ENCODE measurements around the gene SKA2. TPM values are rescaled to one million over a fixed set of nuclear protein-coding genes. Genes with fewer than 3 reads are reported as not detected.

SKA2 gene
- total and polyA plus RNA-seq, 2 of the 8 experiments (the other 6 are each of a cell fraction or from before 2014, with no cell fraction given) = 15.6 to 95.8 TPM

- TF ChIP-seq SIN3A (conservative IDR thresholded peaks at IDR 0.05 in 1 of 2, IDR thresholded peaks at IDR 0.05 in 1 of 2; ENCODE audit: low read depth in 1 of 2, low read length in 2 of 2) = peak; percentile 3 to 90; a peak in 3 of 4 replicates
- TF ChIP-seq BCL11A (IDR thresholded peaks at IDR 0.05; ENCODE audit: low read depth in 2 of 2, low read length in 2 of 2) = no peak
- TF ChIP-seq TEAD4 (IDR thresholded peaks at IDR 0.05; ENCODE audit: low read depth, low read length) = no peak
- no peak for TF ChIP-seq KDM1A (IDR thresholded peaks at IDR 0.05; ENCODE audit: borderline replicate concordance, low read length)
- no peak for TF ChIP-seq KDM4A (IDR thresholded peaks at IDR 0.05; ENCODE audit: low read depth, low read length, severe bottlenecking)
- TF ChIP-seq USF2 (IDR thresholded peaks at IDR 0.05; ENCODE audit: low read length) = no peak
- peak; percentile 53; the same call in 1 of the 2 replicates for TF ChIP-seq KDM5A (IDR thresholded peaks at IDR 0.05; ENCODE audit: low read length)
- TF ChIP-seq SIRT6 (IDR thresholded peaks at IDR 0.05; ENCODE audit: low read length) = no peak
- no peak for TF ChIP-seq MAX (IDR thresholded peaks at IDR 0.05)
- no peak; the same call in 1 of the 2 replicates for TF ChIP-seq SP2 (IDR thresholded peaks at IDR 0.05; ENCODE audit: low read length)
- no peak for TF ChIP-seq SP4 (IDR thresholded peaks at IDR 0.05; ENCODE audit: low read length)
- no peak; a peak in 1 of 3 replicates for TF ChIP-seq POLR2A (IDR thresholded peaks at IDR 0.05; ENCODE audit: control extremely low read depth in 1 of 2, low read depth in 2 of 2, low read length in 2 of 2)
- no peak for TF ChIP-seq BACH1 (IDR thresholded peaks at IDR 0.05; ENCODE audit: low read length)
- TF ChIP-seq RXRA (IDR thresholded peaks at IDR 0.05; ENCODE audit: insufficient read depth, low read depth, low read length) = no peak
- no peak for TF ChIP-seq CTBP2 (IDR thresholded peaks at IDR 0.05; ENCODE audit: borderline replicate concordance, insufficient read depth, insufficient read length, low read length)
- no peak for TF ChIP-seq YY1 (IDR thresholded peaks at IDR 0.05; ENCODE audit: low read depth, low read length)
- TF ChIP-seq PHF8 (conservative IDR thresholded peaks at IDR 0.05; ENCODE audit: low read depth, low read length) = peak; percentile 37; the same call in 1 of the 2 replicates
- TF ChIP-seq RBBP5 (IDR thresholded peaks at IDR 0.05; ENCODE audit: borderline replicate concordance, low read depth, low read length) = no peak
- TF ChIP-seq EP300 (IDR thresholded peaks at IDR 0.05; ENCODE audit: borderline replicate concordance in 1 of 2, low read depth in 2 of 2, low read length in 2 of 2) = no peak
- no peak for TF ChIP-seq SRF (IDR thresholded peaks at IDR 0.05; ENCODE audit: low read depth, low read length)
- no peak for TF ChIP-seq FOSL1 (IDR thresholded peaks at IDR 0.05; ENCODE audit: insufficient read depth, low read depth, low read length)
- no peak for TF ChIP-seq ZNF274 (IDR thresholded peaks at IDR 0.05; ENCODE audit: borderline replicate concordance, extremely low read depth, low read length)
- no peak for TF ChIP-seq GTF2F1 (IDR thresholded peaks at IDR 0.05; ENCODE audit: borderline replicate concordance, low read depth, low read length)
Observed at GRCh38 chr17:59155439-59156177, 622 bp upstream of the SKA2 start, which contains the start of gene PRR11 (continued).
